Spleen (tissue), 11 donors: ENCODE data around the gene LCA5L. TPM values are rescaled to one million over a fixed set of nuclear protein-coding genes. Genes with fewer than 3 reads are reported as not detected.

Experiments used
- DNase-seq: peaks from one replicate; pipeline ENCODE4 v3.0.0-alpha.2; 2020
- H3K27ac ChIP-seq, 8 donors: fragments of 200-600 bp; sonication (generic) in 7 of 8; 1 replicate in 4 of 8; 2 replicates in 4 of 8; pipeline versions ENCODE4 v1.5.0 to v1.8.0; 2016 to 2021; ENCODE audit warnings: inconsistent platforms in 4 of 8, mild to moderate bottlenecking in 4 of 8, moderate library complexity in 1 of 8
- H3K27me3 ChIP-seq, 7 donors: fragments of 200-600 bp; sonication (generic) in 6 of 7; replicated peaks in 1 of 7; 1 replicate in 4 of 7; 2 replicates in 3 of 7; pipeline versions ENCODE4 v1.5.0 to v1.8.0; 2016 to 2021; ENCODE audit warnings: inconsistent platforms in 3 of 7, mild to moderate bottlenecking in 1 of 7
- H3K36me3 ChIP-seq, 6 donors: fragments of 200-600 bp; sonication (generic) in 5 of 6; 1 replicate in 4 of 6; 2 replicates in 2 of 6; pipeline versions ENCODE4 v1.5.0 to v1.8.0; 2016 to 2021; ENCODE audit warnings: inconsistent platforms in 2 of 6
- H3K4me1 ChIP-seq, 6 donors: fragments of 200-600 bp; sonication (generic) in 5 of 6; 1 replicate in 3 of 6; 2 replicates in 3 of 6; pipeline versions ENCODE4 v1.5.0 to v1.8.0; 2016 to 2021; ENCODE audit warnings: inconsistent platforms in 3 of 6
- H3K4me3 ChIP-seq, 8 donors: fragments of 200-600 bp; sonication (generic) in 7 of 8; 1 replicate in 4 of 8; 2 replicates in 4 of 8; pipeline versions ENCODE4 v1.5.0 to v1.8.0; 2016 to 2021; ENCODE audit warnings: inconsistent platforms in 4 of 8, mild to moderate bottlenecking in 4 of 8, moderate library complexity in 2 of 8
- H3K9me3 ChIP-seq, 8 donors: fragments of 200-600 bp; sonication (generic) in 7 of 8; 1 replicate in 4 of 8; 2 replicates in 4 of 8; pipeline versions ENCODE4 v1.5.0 to v1.8.0; 2016 to 2021; ENCODE audit warnings: inconsistent platforms in 4 of 8
- POLR2A ChIP-seq, 3 donors: fragments of 450-650 bp; IDR thresholded peaks; one replicate each; pipeline ENCODE4 v1.5.1; 2017; ENCODE audit warnings: antibody characterized with exemption in 3 of 3, mild to moderate bottlenecking in 1 of 3
- POLR2AphosphoS5 ChIP-seq, 3 donors: sonication (generic); formaldehyde crosslinking; IDR thresholded peaks; one replicate each; pipeline ENCODE4 v1.5.1; 2017; ENCODE audit warnings: antibody characterized with exemption in 3 of 3
- WGBS, 5 donors: extraction: QIAGEN DNeasy Blood & Tissue Kit in 3 of 5; methylation state at CpG; one replicate each; pipeline versions ENCODE4 v1.1.5 to v1.1.7; 2013 to 2018; 5-methylcytosine and 5-hydroxymethylcytosine counted together
- intact Hi-C: fragments of 100-400 bp; cut with DNase I; formaldehyde crosslinking; loops from one replicate; pipeline ENCODE4 v1.15.0; 2023; ENCODE audit warnings: low total_unique reads
- polyA plus RNA-seq, 3 donors: library from polyadenylated mRNA; stranded (reverse); fragments of 200-250 nt; gene quantifications; one replicate each; pipeline ENCODE4 v1.2.1, GENCODE V29; 2013
- total RNA-seq, 7 donors: library from RNA; depleted of rRNA in 3 of 7; stranded (reverse); fragments of >200 nt in 3 of 7; fragmentation: NEBNext Ultra II Directional in 4 of 7; extraction: Animal tissue kit (Norgen Biotek cat#: 25700) in 4 of 7; gene quantifications; one replicate each; pipeline versions ENCODE4 v1.1.0 to v1.2.1, GENCODE V29; 2016 to 2021
- TF ChIP-seq, protein P1 (sequence below), 11 experiments: fragments of 200-600 bp in 7 of 11; fragments of 450-650 bp in 4 of 11; sonication (generic) in 4 of 11; IDR thresholded peaks in 8 of 11; conservative IDR thresholded peaks in 3 of 11; 1 replicate in 7 of 11; 2 replicates in 4 of 11; pipeline versions ENCODE4 v1.4.0 to v1.8.0; 2016 to 2021; ENCODE audit warnings: antibody characterized with exemption in 11 of 11, inconsistent platforms in 4 of 11, mild to moderate bottlenecking in 1 of 11
- donor health status: healthy with polysubstance abuse.
- donor health status: DM: no; HTN: no; CAD: no; lungs with moderate emphysema.
- donor health status: DM: no; HTN: no; CAD: no.
- donor health status: Bipolar disorder and iron deficiency.
- donor health status: healthy.
- donor health status: DM: no; HTN: no; CAD: no.
- donor health status: DM: yes; HTN: yes; CAD: no.

The LCA5L gene
- total and polyA plus RNA-seq, 10 donors: 0.26 to 1.3 (median 0.46) TPM; not detected in 1

DNA sequence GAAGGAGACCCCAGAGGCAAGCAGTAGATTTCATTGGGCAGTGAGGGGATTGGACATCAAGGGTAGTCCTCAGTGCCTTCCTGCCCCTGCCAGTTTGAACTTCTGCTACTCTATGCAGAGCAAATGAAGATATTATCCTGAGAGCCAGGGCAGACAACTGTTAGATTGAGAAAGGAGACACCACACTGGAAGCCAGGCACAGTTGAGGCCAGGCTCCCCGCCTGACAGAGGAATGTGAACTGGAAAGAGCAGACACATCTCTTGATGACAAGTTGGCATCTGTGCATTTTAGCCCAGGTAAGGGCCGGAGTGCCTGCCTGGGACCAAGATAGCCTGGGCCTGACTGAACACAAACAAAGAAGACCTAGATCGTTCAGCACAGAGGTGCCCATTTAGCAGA lies 22.2 kb upstream of the LCA5L start:
- peaks cover 0 to 5% (median 0%) of the 10 kb centered on the region in 8 donors for H3K9me3 ChIP-seq
- no peak overlapping the region for H3K27ac ChIP-seq
- H3K4me1 ChIP-seq: no peaks in the 10 kb centered on the region
- WGBS, 5 donors: 89 to 98% (median 91%) methylated on average over 3 of the region's 3 CpGs
- TF ChIP-seq, protein P1, sequence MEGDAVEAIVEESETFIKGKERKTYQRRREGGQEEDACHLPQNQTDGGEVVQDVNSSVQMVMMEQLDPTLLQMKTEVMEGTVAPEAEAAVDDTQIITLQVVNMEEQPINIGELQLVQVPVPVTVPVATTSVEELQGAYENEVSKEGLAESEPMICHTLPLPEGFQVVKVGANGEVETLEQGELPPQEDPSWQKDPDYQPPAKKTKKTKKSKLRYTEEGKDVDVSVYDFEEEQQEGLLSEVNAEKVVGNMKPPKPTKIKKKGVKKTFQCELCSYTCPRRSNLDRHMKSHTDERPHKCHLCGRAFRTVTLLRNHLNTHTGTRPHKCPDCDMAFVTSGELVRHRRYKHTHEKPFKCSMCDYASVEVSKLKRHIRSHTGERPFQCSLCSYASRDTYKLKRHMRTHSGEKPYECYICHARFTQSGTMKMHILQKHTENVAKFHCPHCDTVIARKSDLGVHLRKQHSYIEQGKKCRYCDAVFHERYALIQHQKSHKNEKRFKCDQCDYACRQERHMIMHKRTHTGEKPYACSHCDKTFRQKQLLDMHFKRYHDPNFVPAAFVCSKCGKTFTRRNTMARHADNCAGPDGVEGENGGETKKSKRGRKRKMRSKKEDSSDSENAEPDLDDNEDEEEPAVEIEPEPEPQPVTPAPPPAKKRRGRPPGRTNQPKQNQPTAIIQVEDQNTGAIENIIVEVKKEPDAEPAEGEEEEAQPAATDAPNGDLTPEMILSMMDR (IDR thresholded peaks at IDR 0.05 in 8 of 11, conservative IDR thresholded peaks at IDR 0.05 in 3 of 11): no peak
- TF ChIP-seq POLR2AphosphoS5 (IDR thresholded peaks at IDR 0.05): no peak
- intact Hi-C loops: no loop called here
- H3K4me3 ChIP-seq: no peak overlapping the region
- no peaks in the 10 kb centered on the region for H3K27me3 ChIP-seq
- H3K36me3 ChIP-seq: peaks cover 0 to 6% (median 0%) of the 10 kb centered on the region in 6 donors
- DNase-seq: no peak

- TF ChIP-seq POLR2A (IDR thresholded peaks at IDR 0.05) (no peak), POLR2AphosphoS5 (IDR thresholded peaks at IDR 0.05) (no peak)
- TF ChIP-seq, protein P1 (IDR thresholded peaks at IDR 0.05 in 8 of 11, conservative IDR thresholded peaks at IDR 0.05 in 3 of 11): no peak
- DNase-seq: no peak
- intact Hi-C loops: no loop called here
- Histone ChIP-seq H3K4me1 (no peaks in the 10 kb centered on the region), H3K4me3 (no peak overlapping the region), H3K27ac (no peak overlapping the region), H3K9me3 (peaks cover 0 to 5% (median 0%) of the 10 kb centered on the region in 8 donors), H3K36me3 (peaks cover 0 to 6% (median 0%) of the 10 kb centered on the region in 6 donors), H3K27me3 (no peaks in the 10 kb centered on the region)
These were observed 21.0 kb upstream of the LCA5L start for GRCh38 chr21:39466584-39466983.

- no peak for DNase-seq
- Histone ChIP-seq H3K27ac (no peak overlapping the region), H3K27me3 (no peaks in the 10 kb centered on the region), H3K9me3 (peaks cover 0 to 5% (median 0%) of the 10 kb centered on the region in 8 donors), H3K36me3 (peaks cover 0 to 6% (median 0%) of the 10 kb centered on the region in 6 donors), H3K4me3 (no peak overlapping the region), H3K4me1 (no peaks in the 10 kb centered on the region)
- 74 to 83% (median 79%) methylated on average over 3 of the region's 3 CpGs for whole genome bisulfite sequencing, 5 donors
- no peak for TF ChIP-seq POLR2AphosphoS5 (IDR thresholded peaks at IDR 0.05)
- TF ChIP-seq, protein P1 (IDR thresholded peaks at IDR 0.05 in 8 of 11, conservative IDR thresholded peaks at IDR 0.05 in 3 of 11): no peak
- intact Hi-C loops: no loop called here
These were observed 17.7 kb upstream of the LCA5L start for GRCh38 chr21:39463308-39463707.

- no peak overlapping the region for H3K27ac ChIP-seq
- TF ChIP-seq POLR2A (IDR thresholded peaks at IDR 0.05) (no peak), POLR2AphosphoS5 (IDR thresholded peaks at IDR 0.05) (no peak)
- TF ChIP-seq, protein P1 (IDR thresholded peaks at IDR 0.05 in 8 of 11, conservative IDR thresholded peaks at IDR 0.05 in 3 of 11): no peak
- H3K9me3 ChIP-seq: peaks cover 0 to 4% (median 0%) of the 10 kb centered on the region in 8 donors
- WGBS, 5 donors: 57 to 61% (median 58%) methylated on average over 3 of the region's 3 CpGs
- H3K4me3 ChIP-seq: no peak overlapping the region
- no peaks in the 10 kb centered on the region for H3K4me1 ChIP-seq
- peaks cover 0 to 4% (median 0%) of the 10 kb centered on the region in 6 donors for H3K36me3 ChIP-seq
- intact Hi-C loops: no loop called here
- no peaks in the 10 kb centered on the region for H3K27me3 ChIP-seq
- DNase-seq: no peak
These were observed 15.8 kb upstream of the LCA5L start for GRCh38 chr21:39461419-39461818.
